DND-41 (cell line): Measurements from ENCODE around the gene MAP2K2.
A peak's percentile ranks its signal among the peaks of the same experiment; 100 is the strongest.

Source experiments
- ATAC-seq: fragments of 200-7000 bp; cut with Tn5 transposase; 3 replicates; pipeline ENCODE4 v1.9.1; 2021; ENCODE audit warnings: low read depth; ENCODE audit not compliant: insufficient read depth
- DNase-seq: peaks from one replicate; pipeline ENCODE4 v3.0.0-alpha.2; 2020
- H2AFZ ChIP-seq: 2 replicates; pipeline ENCODE4 v1.6.0; 2012; ENCODE audit warnings: low read depth, low read length
- H3K27ac ChIP-seq: 2 replicates; pipeline ENCODE4 v1.5.1; 2012; ENCODE audit warnings: low read length, inconsistent platforms
- H3K27me3 ChIP-seq: fragments of 200-600 bp; sonication (generic); 2 replicates; pipeline ENCODE4 v1.6.0; 2012; ENCODE audit warnings: low read length, mild to moderate bottlenecking, inconsistent platforms; ENCODE audit not compliant: insufficient read depth, poor library complexity
- H3K36me3 ChIP-seq: 2 replicates; pipeline ENCODE4 v1.5.1; 2012; ENCODE audit warnings: low read length, inconsistent platforms; ENCODE audit not compliant: insufficient read depth
- H3K4me1 ChIP-seq: 2 replicates; pipeline ENCODE4 v1.5.1; 2012; ENCODE audit warnings: mild to moderate bottlenecking, low read length; ENCODE audit not compliant: insufficient read depth
- H3K4me2 ChIP-seq: 2 replicates; pipeline ENCODE4 v1.6.0; 2012; ENCODE audit warnings: mild to moderate bottlenecking, moderate library complexity, low read length, inconsistent platforms; ENCODE audit not compliant: insufficient read depth
- H3K4me3 ChIP-seq, 2 experiments: fragments of 200-600 bp in 1 of 2; shearing (Covaris generic) in 1 of 2; 2 replicates each; pipeline ENCODE4 v1.5.1; 2012 to 2016; ENCODE audit warnings: inconsistent platforms in 2 of 2, low read length in 2 of 2, mild to moderate bottlenecking in 2 of 2, low read depth in 1 of 2, moderate library complexity in 1 of 2
- H3K79me2 ChIP-seq: 2 replicates; pipeline ENCODE4 v1.6.0; 2012; ENCODE audit warnings: low read length, inconsistent platforms; ENCODE audit not compliant: insufficient read depth
- H3K9ac ChIP-seq: 2 replicates; pipeline ENCODE4 v1.6.0; 2012; ENCODE audit warnings: low read depth, mild to moderate bottlenecking, inconsistent platforms, low read length, moderate library complexity
- H3K9me3 ChIP-seq: 2 replicates; pipeline ENCODE4 v1.5.1; 2012; ENCODE audit warnings: low read length, moderate library complexity, mild to moderate bottlenecking, inconsistent platforms; ENCODE audit not compliant: insufficient read depth, severe bottlenecking
- H4K20me1 ChIP-seq: 2 replicates; pipeline ENCODE4 v1.6.0; 2012; ENCODE audit warnings: low read length; ENCODE audit not compliant: insufficient read depth
- CTCF ChIP-seq: IDR thresholded peaks from 2 replicates; pipeline ENCODE4 v1.5.1; 2012; ENCODE audit warnings: borderline replicate concordance, low read length, moderate library complexity, mild to moderate bottlenecking; ENCODE audit not compliant: poor library complexity, severe bottlenecking; ENCODE audit errors: extremely low read depth
- EZH2 ChIP-seq: IDR thresholded peaks from 3 replicates; pipeline ENCODE4 v1.6.1; 2012; ENCODE audit warnings: borderline replicate concordance, low read depth, mild to moderate bottlenecking, moderate library complexity, low read length, inconsistent platforms; ENCODE audit not compliant: severe bottlenecking

MAP2K2 gene

GRCh38 chr19:4065430-4066175, 58.3 kb downstream of the MAP2K2 start:
- Histone ChIP-seq H3K36me3 (peaks cover 39% of the 10 kb centered on the region), H2AFZ (no peak overlapping the region), H3K9me3 (no peaks in the 10 kb centered on the region), H3K27ac (peak overlapping the region; percentile 57), H4K20me1 (peaks cover 44% of the 10 kb centered on the region), H3K4me3 (peak overlapping the region in 1 of 2 experiments; percentile 78; a peak in 2 of 4 replicates), H3K4me2 (peak overlapping the region; percentile 78), H3K27me3 (no peaks in the 10 kb centered on the region), H3K9ac (peak overlapping the region; percentile 99), H3K79me2 (peaks cover 60% of the 10 kb centered on the region), H3K4me1 (peaks cover 40% of the 10 kb centered on the region)
- TF ChIP-seq CTCF, result no peak
- no peak for TF ChIP-seq EZH2
- ATAC-seq, result peak; percentile 78
- peak; percentile 97 for DNase-seq

- Histone ChIP-seq H3K4me1 (peaks cover 40% of the 10 kb centered on the region), H3K27me3 (no peaks in the 10 kb centered on the region), H3K9ac (peak overlapping the region; percentile 71), H3K9me3 (no peaks in the 10 kb centered on the region), H3K27ac (peak overlapping the region; percentile 73), H3K79me2 (peaks cover 70% of the 10 kb centered on the region), H3K36me3 (peaks cover 45% of the 10 kb centered on the region), H3K4me2 (peak overlapping the region; percentile 78), H4K20me1 (peaks cover 53% of the 10 kb centered on the region), H2AFZ (no peak overlapping the region), H3K4me3 (peak overlapping the region; percentile 54 to 62; a peak in 3 of 4 replicates)
- peak; percentile 15 for ATAC-seq
- TF ChIP-seq EZH2 (no peak), CTCF (no peak)
- DNase-seq, result peak; percentile 74
Measured at GRCh38 chr19:4064496-4065260, 59.2 kb downstream of the MAP2K2 start.

- Histone ChIP-seq H3K4me3 (peak overlapping the region; percentile 54 to 62; a peak in 3 of 4 replicates), H3K36me3 (peaks cover 45% of the 10 kb centered on the region), H3K27me3 (no peaks in the 10 kb centered on the region), H3K4me1 (peaks cover 38% of the 10 kb centered on the region), H3K27ac (peak overlapping the region; percentile 73), H4K20me1 (peaks cover 58% of the 10 kb centered on the region), H3K79me2 (peaks cover 75% of the 10 kb centered on the region), H3K4me2 (peak overlapping the region; percentile 78), H3K9ac (peak overlapping the region; percentile 71), H2AFZ (no peak overlapping the region), H3K9me3 (no peaks in the 10 kb centered on the region)
- DNase-seq (no peak), ATAC-seq (no peak)
- TF ChIP-seq EZH2, result no peak
- TF ChIP-seq CTCF, result no peak
Measured at GRCh38 chr19:4064149-4064495, 59.8 kb downstream of the MAP2K2 start.
